ENCODE measurements around the gene MAP2K5. TPM values are rescaled to one million over a fixed set of nuclear protein-coding genes. Genes with fewer than 3 reads are reported as not detected.
A peak's percentile ranks its signal among the peaks of the same experiment; 100 is the strongest.

MAP2K5 gene
- total and polyA plus RNA-seq, 9 of the 15 experiments (the other 6 are each of a cell fraction or from before 2014, with no cell fraction given) = 0.41 to 16.5 (median 7.5) TPM

DNA sequence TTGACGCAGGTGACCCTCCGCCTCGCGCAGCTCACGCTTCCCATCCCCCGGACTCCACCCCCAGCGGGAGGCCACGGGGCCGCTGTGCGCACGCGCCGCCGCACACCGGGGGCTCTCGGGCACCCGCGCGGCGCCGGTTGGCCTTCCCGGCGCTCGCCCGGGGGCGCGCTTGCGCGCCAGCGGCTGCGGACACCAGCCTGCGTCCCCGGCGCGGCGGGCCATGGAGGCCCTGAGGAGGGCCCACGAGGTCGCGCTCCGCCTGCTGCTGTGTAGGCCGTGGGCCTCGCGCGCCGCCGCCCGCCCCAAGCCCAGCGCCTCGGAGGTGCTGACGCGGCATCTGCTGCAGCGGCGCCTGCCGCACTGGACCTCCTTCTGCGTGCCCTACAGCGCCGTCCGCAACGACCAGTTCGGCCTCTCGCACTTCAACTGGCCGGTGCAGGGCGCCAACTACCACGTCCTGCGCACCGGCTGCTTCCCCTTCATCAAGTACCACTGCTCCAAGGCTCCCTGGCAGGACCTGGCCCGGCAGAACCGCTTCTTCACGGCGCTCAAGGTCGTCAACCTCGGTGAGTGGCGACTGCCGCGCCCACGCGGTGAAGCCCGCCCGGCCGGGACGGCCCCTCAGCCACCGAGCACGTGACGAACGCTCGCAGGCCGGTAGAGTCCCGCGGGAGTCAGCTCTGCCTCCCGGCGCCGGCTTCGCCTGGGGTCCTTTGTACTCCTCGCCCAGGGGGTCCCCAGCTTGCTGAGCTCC lies 21.3 kb upstream of the MAP2K5 start, which contains the start of gene C15orf61 (continued):
- TF ChIP-seq ZNF707 (CRISPR knock-in tag; conservative IDR thresholded peaks at IDR 0.05) (no peak), SIN3B (IDR thresholded peaks at IDR 0.05; ENCODE audit: low read depth) (peak; percentile 60), COPS2 (conservative IDR thresholded peaks at IDR 0.05) (no peak), U2AF1 (optimal IDR thresholded peaks at IDR 0.05; ENCODE audit: low read depth, low read length) (peak; percentile 49), EWSR1 (IDR thresholded peaks at IDR 0.05; ENCODE audit: borderline replicate concordance, low read depth, partially characterized antibody) (no peak), RCOR1 (IDR thresholded peaks at IDR 0.05; ENCODE audit: borderline replicate concordance in 1 of 2, low read depth in 2 of 2, low read length in 2 of 2) (no peak; a peak in 1 of 4 replicates), XRCC4 (IDR thresholded peaks at IDR 0.05; ENCODE audit: extremely low read depth, insufficient read depth, insufficient read length) (no peak), POLR3A (IDR thresholded peaks at IDR 0.05; ENCODE audit: borderline replicate concordance, extremely low read depth, insufficient read depth, insufficient read length) (no peak), L3MBTL2 (IDR thresholded peaks at IDR 0.05) (peak; percentile 97), TCF7 (IDR thresholded peaks at IDR 0.05; ENCODE audit: borderline replicate concordance) (no peak), SIRT6 (IDR thresholded peaks at IDR 0.05; ENCODE audit: low read depth, low read length) (no peak), PYGO2 (tag; IDR thresholded peaks at IDR 0.05) (no peak), RBBP5 (IDR thresholded peaks at IDR 0.05; ENCODE audit: borderline replicate concordance, insufficient read depth, low read length, poor library complexity, severe bottlenecking) (peak; percentile 96), KDM1A (IDR thresholded peaks at IDR 0.05) (no peak), GATAD2B (IDR thresholded peaks at IDR 0.05; ENCODE audit: borderline replicate concordance) (peak; percentile 84; the same call in 1 of the 2 replicates), ZNF507 (tag; conservative IDR thresholded peaks at IDR 0.05) (no peak), PRMT5 (CRISPR knock-in tag; IDR thresholded peaks at IDR 0.05) (0 out of 2 replicates have a peak, but pooled peaks have one; percentile 14), ZNF232 (CRISPR knock-in tag; IDR thresholded peaks at IDR 0.05) (peak; percentile 93; the same call in 1 of the 2 replicates), LCOR (CRISPR knock-in tag; IDR thresholded peaks at IDR 0.05) (peak; percentile 92), THRAP3 (IDR thresholded peaks at IDR 0.05; ENCODE audit: borderline replicate concordance) (no peak), NRF1 (conservative IDR thresholded peaks at IDR 0.05 in 1 of 2, IDR thresholded peaks at IDR 0.05 in 1 of 2) (peak; percentile 92 to 94; a peak in 2 of 4 replicates)
- TF ChIP-seq, protein P1, sequence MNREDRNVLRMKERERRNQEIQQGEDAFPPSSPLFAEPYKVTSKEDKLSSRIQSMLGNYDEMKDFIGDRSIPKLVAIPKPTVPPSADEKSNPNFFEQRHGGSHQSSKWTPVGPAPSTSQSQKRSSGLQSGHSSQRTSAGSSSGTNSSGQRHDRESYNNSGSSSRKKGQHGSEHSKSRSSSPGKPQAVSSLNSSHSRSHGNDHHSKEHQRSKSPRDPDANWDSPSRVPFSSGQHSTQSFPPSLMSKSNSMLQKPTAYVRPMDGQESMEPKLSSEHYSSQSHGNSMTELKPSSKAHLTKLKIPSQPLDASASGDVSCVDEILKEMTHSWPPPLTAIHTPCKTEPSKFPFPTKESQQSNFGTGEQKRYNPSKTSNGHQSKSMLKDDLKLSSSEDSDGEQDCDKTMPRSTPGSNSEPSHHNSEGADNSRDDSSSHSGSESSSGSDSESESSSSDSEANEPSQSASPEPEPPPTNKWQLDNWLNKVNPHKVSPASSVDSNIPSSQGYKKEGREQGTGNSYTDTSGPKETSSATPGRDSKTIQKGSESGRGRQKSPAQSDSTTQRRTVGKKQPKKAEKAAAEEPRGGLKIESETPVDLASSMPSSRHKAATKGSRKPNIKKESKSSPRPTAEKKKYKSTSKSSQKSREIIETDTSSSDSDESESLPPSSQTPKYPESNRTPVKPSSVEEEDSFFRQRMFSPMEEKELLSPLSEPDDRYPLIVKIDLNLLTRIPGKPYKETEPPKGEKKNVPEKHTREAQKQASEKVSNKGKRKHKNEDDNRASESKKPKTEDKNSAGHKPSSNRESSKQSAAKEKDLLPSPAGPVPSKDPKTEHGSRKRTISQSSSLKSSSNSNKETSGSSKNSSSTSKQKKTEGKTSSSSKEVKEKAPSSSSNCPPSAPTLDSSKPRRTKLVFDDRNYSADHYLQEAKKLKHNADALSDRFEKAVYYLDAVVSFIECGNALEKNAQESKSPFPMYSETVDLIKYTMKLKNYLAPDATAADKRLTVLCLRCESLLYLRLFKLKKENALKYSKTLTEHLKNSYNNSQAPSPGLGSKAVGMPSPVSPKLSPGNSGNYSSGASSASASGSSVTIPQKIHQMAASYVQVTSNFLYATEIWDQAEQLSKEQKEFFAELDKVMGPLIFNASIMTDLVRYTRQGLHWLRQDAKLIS (CRISPR knock-in tag; IDR thresholded peaks at IDR 0.05) = peak; percentile 98
- TF ChIP-seq, protein P2, sequence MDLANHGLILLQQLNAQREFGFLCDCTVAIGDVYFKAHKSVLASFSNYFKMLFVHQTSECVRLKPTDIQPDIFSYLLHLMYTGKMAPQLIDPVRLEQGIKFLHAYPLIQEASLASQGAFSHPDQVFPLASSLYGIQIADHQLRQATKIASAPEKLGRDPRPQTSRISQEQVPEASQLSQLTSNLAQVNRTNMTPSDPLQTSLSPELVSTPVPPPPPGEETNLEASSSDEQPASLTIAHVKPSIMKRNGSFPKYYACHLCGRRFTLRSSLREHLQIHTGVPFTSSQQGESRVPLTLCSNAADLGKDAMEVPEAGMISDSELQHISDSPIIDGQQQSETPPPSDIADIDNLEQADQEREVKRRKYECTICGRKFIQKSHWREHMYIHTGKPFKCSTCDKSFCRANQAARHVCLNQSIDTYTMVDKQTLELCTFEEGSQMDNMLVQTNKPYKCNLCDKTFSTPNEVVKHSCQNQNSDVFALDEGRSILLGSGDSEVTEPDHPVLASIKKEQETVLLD (IDR thresholded peaks at IDR 0.05) = no peak
